ENCODE results near the gene SGPL1.
A peak's percentile ranks its signal among the peaks of the same experiment; 100 is the strongest.
"Not testable (repeated sequence)": the region's sequence is repeated elsewhere in the genome, so short reads cannot be mapped to it uniquely, and the experiment has no call there.

Gene SGPL1

DNA sequence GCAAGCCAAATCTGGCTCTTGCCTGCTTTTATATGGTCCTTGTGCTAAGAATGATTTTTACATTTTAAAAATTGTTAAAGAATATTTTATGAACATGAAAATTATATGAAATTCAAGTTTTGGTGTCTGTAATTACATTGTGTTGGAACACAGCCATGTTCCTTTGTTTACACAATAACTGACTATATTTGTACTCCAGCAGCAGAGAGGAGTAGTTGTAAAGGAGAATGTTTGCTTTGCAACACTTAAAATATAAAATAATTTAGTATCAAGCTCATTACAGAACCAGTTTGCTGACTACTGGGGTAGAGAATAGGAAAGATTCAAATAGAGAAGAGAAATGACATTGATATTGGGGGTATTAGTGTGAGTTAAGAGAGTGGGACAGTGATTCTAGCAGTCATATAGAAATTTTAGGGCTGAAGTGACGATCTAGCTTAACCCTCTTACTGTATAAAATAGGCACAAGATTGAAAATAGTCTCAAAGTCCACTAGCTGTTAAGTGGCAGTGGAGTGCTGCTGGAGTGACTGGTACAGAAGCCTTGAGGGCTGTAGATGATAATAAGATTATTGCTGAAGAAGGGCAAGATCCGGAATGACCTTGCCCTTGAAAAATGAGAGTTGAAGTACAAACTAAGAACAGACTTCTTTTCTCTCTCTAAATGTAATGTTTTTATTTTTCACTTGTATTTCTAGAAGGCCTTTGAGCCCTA, 28.2 kb downstream of the SGPL1 start:
- no peak for DNase-seq (ENCODE audit: low spot score)

- DNase-seq (ENCODE audit: low spot score), result no peak
Observed at GRCh38 chr10:70845256-70845655, 29.5 kb downstream of the SGPL1 start.

DNA sequence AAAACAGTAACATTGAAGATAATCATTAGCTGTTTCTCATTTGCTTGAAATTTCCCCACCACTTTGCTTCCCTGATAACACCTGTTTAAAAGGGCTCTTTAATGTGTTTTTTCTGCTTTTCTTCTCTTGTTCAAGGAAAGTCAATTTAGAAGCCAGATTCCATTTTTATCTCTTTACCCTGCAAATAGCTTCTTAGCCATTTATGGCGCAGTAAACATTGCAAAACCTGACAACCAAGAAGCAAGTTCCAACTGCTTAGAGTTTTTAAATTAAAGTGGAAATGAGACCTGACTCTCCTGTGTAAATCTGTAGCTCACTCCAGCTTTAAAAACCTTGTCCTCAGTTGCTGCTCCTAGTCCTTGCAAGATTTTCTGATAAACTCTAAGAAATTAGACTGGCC, 30.1 kb downstream of the SGPL1 start:
- no peak for DNase-seq (ENCODE audit: low spot score)

GRCh38 chr10:70846795-70847194, 31.0 kb downstream of the SGPL1 start:
- no peak for DNase-seq (ENCODE audit: low spot score)

DNA sequence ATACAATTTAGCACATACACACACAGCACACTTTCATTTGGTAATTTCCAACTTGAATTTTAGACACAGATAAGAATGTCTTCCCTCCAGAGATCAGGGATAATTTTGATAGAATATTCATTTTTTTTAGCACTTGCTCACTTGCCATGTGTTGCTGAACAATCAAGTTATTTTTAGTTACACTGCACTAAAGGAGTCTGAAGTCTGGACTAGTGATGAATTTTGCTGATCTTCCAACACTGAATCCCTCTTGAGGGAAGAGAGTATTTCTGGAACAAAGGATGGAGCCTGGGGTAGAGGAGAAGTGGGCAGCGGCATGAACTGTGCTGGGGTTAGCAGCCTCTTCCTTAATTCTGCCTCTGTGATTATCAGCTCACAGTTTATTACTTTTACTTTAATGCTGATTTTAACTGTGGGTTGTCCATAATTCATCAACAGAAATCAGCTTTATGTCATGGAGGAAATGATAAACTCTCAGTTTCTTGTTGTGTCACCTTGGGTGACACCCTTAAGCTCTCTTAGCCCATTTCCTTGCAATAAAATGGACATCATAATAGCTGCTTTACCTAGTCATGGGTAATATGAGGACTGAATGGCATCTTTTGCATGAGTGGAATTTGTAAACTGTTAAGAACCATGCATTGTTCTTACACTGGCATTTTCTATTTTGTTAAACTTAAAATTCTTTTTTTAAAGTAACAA, 32.1 kb downstream of the SGPL1 start:
- DNase-seq (ENCODE audit: low spot score), result no peak

DNA sequence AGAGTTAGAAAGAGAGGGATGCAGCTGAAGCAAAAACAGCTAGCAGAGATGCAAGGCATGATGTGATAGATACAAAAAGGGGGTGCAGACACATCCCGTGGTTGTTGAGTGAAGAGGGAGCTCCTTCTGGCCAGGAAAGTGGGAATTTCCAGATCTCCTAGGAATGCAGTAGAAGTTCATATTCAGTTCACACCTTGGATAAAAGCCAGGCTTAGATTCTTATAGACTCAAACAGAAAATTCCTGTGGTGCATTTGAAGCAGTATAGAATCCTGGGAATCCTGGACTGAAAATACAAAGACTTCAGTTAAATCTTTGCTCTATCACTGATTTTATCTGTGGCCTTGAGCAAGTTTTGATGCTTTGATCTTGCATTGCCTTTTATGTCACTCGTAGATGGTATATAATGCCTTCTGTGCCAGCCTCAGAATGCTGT, 33.9 kb downstream of the SGPL1 start:
- DNase-seq (ENCODE audit: low spot score), result peak; percentile 55

- DNase-seq (ENCODE audit: low spot score), result no peak
Observed at GRCh38 chr10:70850097-70850496, 34.3 kb downstream of the SGPL1 start.

DNA sequence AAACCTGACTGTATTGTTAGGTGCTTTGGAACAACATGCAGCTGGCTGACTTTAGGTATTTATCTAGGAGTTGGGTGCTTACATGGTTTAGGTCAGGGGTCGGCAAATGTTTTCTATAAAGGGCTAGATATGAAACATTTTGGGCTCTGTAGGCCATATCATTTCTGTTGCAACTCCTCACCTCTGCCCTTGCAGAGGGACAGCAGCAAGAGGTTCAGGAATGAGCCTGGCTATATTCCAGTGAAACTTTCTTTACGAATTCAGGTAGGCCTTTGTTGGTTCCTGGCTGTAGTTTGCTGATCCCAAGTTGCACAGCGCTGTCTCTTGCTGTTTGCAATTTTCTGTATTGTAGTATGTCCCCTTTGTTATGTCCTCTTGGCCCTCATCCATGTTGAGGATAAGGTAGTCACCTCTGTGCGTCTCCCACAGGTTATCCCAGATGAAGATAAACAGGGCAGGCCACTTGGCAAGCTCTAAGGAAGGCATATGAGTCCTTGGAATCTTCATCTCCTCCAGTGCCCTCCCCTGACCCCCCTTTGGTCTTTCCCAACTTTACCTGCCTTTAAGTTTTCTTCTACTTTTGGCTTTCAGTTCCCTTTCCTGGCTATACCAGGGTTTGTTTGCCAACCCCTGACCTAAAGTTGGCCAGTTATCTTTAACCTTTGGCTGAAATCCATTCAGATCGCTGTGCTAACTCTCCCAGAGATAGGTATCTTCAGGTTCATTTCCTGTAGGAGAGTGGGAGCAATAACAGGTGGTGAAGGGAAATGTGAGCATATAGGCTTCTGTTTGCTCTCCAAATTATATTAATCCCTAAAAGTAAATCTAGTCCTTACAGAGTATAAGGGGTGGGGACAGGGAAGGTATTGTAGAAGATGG, 36.1 kb downstream of the SGPL1 start:
- no peak for DNase-seq (ENCODE audit: low spot score)

- no peak for DNase-seq (ENCODE audit: low spot score)
Observed at GRCh38 chr10:70853038-70853437, 37.3 kb downstream of the SGPL1 start.

DNA sequence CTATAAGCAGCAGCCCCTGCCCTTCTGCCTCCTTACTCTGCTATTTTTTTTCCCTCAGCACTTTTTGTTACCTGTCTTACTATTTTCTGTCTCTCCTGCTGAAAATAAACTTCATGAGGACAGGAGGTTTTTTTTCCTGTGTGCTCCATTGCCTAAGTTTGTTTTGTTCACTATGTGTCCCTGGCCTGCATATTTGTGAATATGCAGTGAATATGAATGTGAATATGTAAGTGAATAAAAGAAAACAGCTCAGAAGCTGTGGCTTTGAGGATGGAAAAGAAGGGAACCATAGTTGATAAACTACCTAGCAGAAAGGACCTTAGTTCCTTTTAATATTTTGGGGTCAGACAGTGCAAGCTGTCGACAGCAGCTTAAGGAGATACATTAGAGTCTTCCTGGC, 37.7 kb downstream of the SGPL1 start:
- no peak for DNase-seq (ENCODE audit: low spot score)

GRCh38 chr10:70856454-70856853, 40.7 kb downstream of the SGPL1 start:
- DNase-seq (ENCODE audit: low spot score), result no peak

DNA sequence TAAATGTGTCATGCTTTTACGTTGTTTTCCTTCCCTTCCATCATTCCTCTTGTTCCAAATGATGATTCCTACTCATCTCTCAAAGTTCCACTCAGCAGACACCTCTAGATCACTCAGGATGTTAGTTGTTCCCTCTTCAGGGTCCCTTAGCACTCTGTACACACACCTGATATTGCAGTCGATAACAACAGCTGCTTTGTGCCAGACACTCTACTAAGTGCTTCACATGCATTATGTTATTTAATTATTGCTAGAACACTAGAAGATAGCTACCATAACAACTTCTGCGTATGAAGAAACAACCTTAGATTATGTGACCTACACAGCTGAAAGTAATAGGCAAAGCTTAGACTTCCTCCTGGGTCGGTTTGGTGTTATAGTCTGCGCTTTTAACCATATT, 43.0 kb downstream of the SGPL1 start:
- DNase-seq (ENCODE audit: low spot score), result no peak

GRCh38 chr10:70861495-70862197, 45.9 kb downstream of the SGPL1 start:
- DNase-seq (ENCODE audit: low spot score), result not testable (repeated sequence)

GRCh38 chr10:70863470-70864160, 47.9 kb downstream of the SGPL1 start:
- no peak for DNase-seq (ENCODE audit: low spot score)

DNA sequence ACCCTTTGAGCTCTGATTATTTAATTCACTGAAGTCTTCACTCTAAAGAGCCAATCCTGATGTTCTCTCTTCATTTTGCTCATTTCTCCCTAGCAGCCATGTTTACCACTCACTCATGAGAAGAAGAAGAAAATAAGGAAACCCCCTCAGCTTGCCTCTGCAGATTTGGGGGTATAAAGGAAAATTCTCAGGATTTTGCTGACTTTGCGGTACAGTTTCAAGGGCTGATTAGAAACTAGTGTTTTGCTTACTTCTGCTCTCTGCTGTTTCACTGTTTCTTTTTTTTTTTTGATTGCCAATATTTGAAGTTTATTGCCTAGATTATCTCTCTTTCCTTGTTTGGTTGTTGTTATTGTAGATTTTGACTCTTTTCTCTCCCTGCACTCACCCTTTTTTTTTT, 49.2 kb downstream of the SGPL1 start:
- DNase-seq (ENCODE audit: low spot score), result no peak

- no peak for DNase-seq (ENCODE audit: low spot score)
Observed at GRCh38 chr10:70866424-70866823, 50.7 kb downstream of the SGPL1 start.

- DNase-seq (ENCODE audit: low spot score), result no peak
Observed at GRCh38 chr10:70872291-70872690, 56.5 kb downstream of the SGPL1 start.

DNA sequence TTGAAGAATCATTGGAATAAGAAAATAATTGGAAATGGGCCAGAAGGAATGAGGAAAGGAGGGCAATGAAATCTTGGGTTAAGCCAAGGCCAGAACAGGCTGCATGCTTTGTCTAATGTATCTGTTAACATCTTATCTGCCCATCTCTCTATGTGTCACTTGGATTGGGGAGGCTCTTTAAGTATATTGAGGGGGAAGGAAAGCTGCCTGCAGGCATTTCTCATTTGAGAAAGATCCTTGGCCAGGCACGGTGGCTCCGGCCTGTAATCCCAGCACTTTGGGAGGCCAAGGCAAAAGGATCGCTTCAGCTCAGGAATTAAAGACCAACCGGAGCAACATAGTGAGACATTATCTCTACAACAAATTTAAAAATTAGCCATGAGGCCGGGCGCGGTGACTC, 58.3 kb downstream of the SGPL1 start:
- DNase-seq (ENCODE audit: low spot score), result no peak

GRCh38 chr10:70879207-70879606, 63.5 kb downstream of the SGPL1 start:
- DNase-seq (ENCODE audit: low spot score), result no peak

DNA sequence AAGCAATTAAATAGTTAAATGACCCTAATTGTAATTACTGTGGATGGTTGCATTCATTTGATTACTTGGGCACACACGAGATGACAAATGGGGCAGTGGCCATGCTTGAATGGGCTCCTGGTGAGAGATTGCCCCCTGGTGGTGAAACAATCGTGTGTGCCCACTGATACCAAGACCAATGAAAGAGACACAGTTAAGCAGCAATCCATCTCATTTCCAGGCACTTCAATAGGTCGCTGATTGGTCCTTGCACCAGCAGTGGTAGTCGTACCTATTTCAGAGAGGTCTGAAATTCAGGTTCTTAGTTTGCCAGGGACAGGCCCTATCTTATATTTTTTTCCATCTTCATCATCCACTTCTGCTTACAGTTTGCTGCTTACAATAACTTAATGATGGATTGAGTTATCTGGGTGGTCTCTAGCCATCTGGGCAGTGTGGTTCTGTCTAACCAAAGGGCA, 64.4 kb downstream of the SGPL1 start:
- DNase-seq (ENCODE audit: low spot score), result peak; percentile 80

DNA sequence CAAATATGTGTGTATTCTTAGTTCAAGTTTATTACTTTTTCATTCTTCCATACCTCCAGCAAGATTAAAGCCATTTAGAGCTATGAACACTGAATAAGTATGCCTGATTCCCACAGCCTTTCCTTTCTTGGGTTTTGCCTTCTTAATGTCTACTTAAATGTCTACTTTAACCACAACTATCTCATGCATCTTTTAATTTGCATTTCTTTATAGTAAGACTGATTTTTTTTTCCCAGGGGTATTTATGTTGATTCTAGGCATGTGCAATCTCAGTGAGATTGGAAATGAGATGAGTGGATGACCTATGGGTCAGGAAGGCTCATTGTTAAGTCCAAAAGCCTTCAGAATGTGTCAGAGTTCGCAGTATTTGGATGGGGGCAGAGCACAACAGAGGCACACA, 69.0 kb downstream of the SGPL1 start:
- DNase-seq (ENCODE audit: low spot score), result no peak
